Stimulated activated naive CD8-positive, alpha-beta T cell treated with anti-CD3 and anti-CD28 coated beads, Interleukin-15, amount 100 ng/mL, for 72 hours (primary cell): ENCODE data around the gene JAKMIP3.
"Not testable (repeated sequence)": the region's sequence is repeated elsewhere in the genome, so short reads cannot be mapped to it uniquely, and the experiment has no call there.

Experiments used
- ATAC-seq: fragments of 150-1000 bp; cut with Tn5 transposase; 2 replicates; pipeline ENCODE4 v1.10.0; 2021; ENCODE audit warnings: mild to moderate bottlenecking, moderate library complexity
- DNase-seq, 2 donors: peaks; one replicate each; pipeline ENCODE4 v3.0.0; 2021 to 2022
- H3K27ac Mint-ChIP-seq, 2 donors: one replicate each; pipeline ENCODE4 v1.8.0; 2022; ENCODE audit warnings: mild to moderate bottlenecking in 2 of 2, mixed read lengths in 2 of 2, moderate library complexity in 2 of 2
- H3K27me3 Mint-ChIP-seq: one replicate; pipeline ENCODE4 v1.8.0; 2022; ENCODE audit warnings: mixed read lengths
- H3K4me1 Mint-ChIP-seq: one replicate; pipeline ENCODE4 v1.8.0; 2022; ENCODE audit warnings: mild to moderate bottlenecking, mixed read lengths
- H3K4me3 Mint-ChIP-seq, 2 donors: one replicate each; pipeline ENCODE4 v1.8.0; 2022; ENCODE audit warnings: mild to moderate bottlenecking in 2 of 2, mixed read lengths in 2 of 2, moderate library complexity in 1 of 2
- H3K9me3 Mint-ChIP-seq, 2 donors: one replicate each; pipeline ENCODE4 v1.8.0; 2022; ENCODE audit warnings: mixed read lengths in 2 of 2

JAKMIP3 gene

GRCh38 chr10:132069122-132069848, 3.5 kb downstream of the JAKMIP3 start:
- Mint-ChIP-seq H3K4me1 (peaks cover 13% of the 10 kb centered on the region), H3K27me3 (peaks cover 46% of the 10 kb centered on the region), H3K27ac (peak overlapping the region in 1 of 2 donors; percentile 23), H3K9me3 (no peaks in the 10 kb centered on the region), H3K4me3 (no peak overlapping the region)
- ATAC-seq (no peak), DNase-seq (no peak)

- DNase-seq = no peak
- no peak overlapping the region for H3K4me3 Mint-ChIP-seq
- H3K27ac Mint-ChIP-seq = no peak overlapping the region
- H3K4me1 Mint-ChIP-seq = peaks cover 13% of the 10 kb centered on the region
- ATAC-seq = no peak
- H3K9me3 Mint-ChIP-seq = no peaks in the 10 kb centered on the region
- H3K27me3 Mint-ChIP-seq = peaks cover 42% of the 10 kb centered on the region
Measured at GRCh38 chr10:132069849-132070182, 4.1 kb downstream of the JAKMIP3 start.

GRCh38 chr10:132070724-132071123, 5.0 kb downstream of the JAKMIP3 start:
- no peaks in the 10 kb centered on the region for H3K9me3 Mint-ChIP-seq
- ATAC-seq (no peak), DNase-seq (no peak)
- peaks cover 33% of the 10 kb centered on the region for H3K27me3 Mint-ChIP-seq
- H3K27ac Mint-ChIP-seq = no peak overlapping the region
- H3K4me1 Mint-ChIP-seq = peaks cover 7% of the 10 kb centered on the region
- H3K4me3 Mint-ChIP-seq = no peak overlapping the region

GRCh38 chr10:132071667-132072066, 5.9 kb downstream of the JAKMIP3 start:
- DNase-seq (no peak), ATAC-seq (no peak)
- no peak overlapping the region for H3K27ac Mint-ChIP-seq
- peaks cover 31% of the 10 kb centered on the region for H3K27me3 Mint-ChIP-seq
- no peaks in the 10 kb centered on the region for H3K4me1 Mint-ChIP-seq
- H3K9me3 Mint-ChIP-seq = no peaks in the 10 kb centered on the region
- no peak overlapping the region for H3K4me3 Mint-ChIP-seq

GRCh38 chr10:132075909-132076577, 10.3 kb downstream of the JAKMIP3 start:
- no peak for DNase-seq
- Mint-ChIP-seq H3K9me3 (no peaks in the 10 kb centered on the region), H3K4me1 (no peaks in the 10 kb centered on the region), H3K27me3 (peaks cover 23% of the 10 kb centered on the region), H3K27ac (no peak overlapping the region), H3K4me3 (no peak overlapping the region)
- no peak for ATAC-seq

GRCh38 chr10:132076578-132077081, 10.9 kb downstream of the JAKMIP3 start:
- Mint-ChIP-seq H3K27me3 (peaks cover 28% of the 10 kb centered on the region), H3K4me1 (no peaks in the 10 kb centered on the region), H3K4me3 (no peak overlapping the region), H3K9me3 (no peaks in the 10 kb centered on the region), H3K27ac (no peak overlapping the region)
- no peak for DNase-seq
- ATAC-seq = no peak

GRCh38 chr10:132077091-132077490, 11.3 kb downstream of the JAKMIP3 start:
- DNase-seq (no peak), ATAC-seq (no peak)
- no peaks in the 10 kb centered on the region for H3K4me1 Mint-ChIP-seq
- no peak overlapping the region for H3K27ac Mint-ChIP-seq
- no peak overlapping the region for H3K4me3 Mint-ChIP-seq
- H3K9me3 Mint-ChIP-seq = no peaks in the 10 kb centered on the region
- peaks cover 30% of the 10 kb centered on the region for H3K27me3 Mint-ChIP-seq

- ATAC-seq (no peak), DNase-seq (no peak)
- Mint-ChIP-seq H3K4me1 (no peaks in the 10 kb centered on the region), H3K4me3 (no peak overlapping the region), H3K9me3 (no peaks in the 10 kb centered on the region), H3K27ac (no peak overlapping the region), H3K27me3 (peaks cover 40% of the 10 kb centered on the region)
Measured at GRCh38 chr10:132078746-132079345, 13.1 kb downstream of the JAKMIP3 start.

- not testable (repeated sequence) for H3K27ac Mint-ChIP-seq, DNase-seq, ATAC-seq, H3K4me3 Mint-ChIP-seq, H3K4me1 Mint-ChIP-seq
- Mint-ChIP-seq H3K27me3 (peaks cover 52% of the 10 kb centered on the region), H3K9me3 (peaks cover 4 to 13% of the 10 kb centered on the region in 2 donors)
Measured at GRCh38 chr10:132084384-132084783, 18.6 kb downstream of the JAKMIP3 start.

- not testable (repeated sequence) for H3K4me3 Mint-ChIP-seq, ATAC-seq, H3K27ac Mint-ChIP-seq, DNase-seq, H3K9me3 Mint-ChIP-seq
- H3K4me1 Mint-ChIP-seq = peaks cover 17% of the 10 kb centered on the region
- H3K27me3 Mint-ChIP-seq = peaks cover 84% of the 10 kb centered on the region
Measured at GRCh38 chr10:132093236-132093635, 27.5 kb downstream of the JAKMIP3 start.

- H3K4me3 Mint-ChIP-seq = no peak overlapping the region
- H3K9me3 Mint-ChIP-seq = peaks cover 0 to 6% of the 10 kb centered on the region in 2 donors
- ATAC-seq = no peak
- DNase-seq = no peak
- peaks cover 17% of the 10 kb centered on the region for H3K4me1 Mint-ChIP-seq
- peak overlapping the region in 1 of 2 donors; percentile 74 for H3K27ac Mint-ChIP-seq
- peaks cover 93% of the 10 kb centered on the region for H3K27me3 Mint-ChIP-seq
Measured at GRCh38 chr10:132094581-132095234, 29.0 kb downstream of the JAKMIP3 start.

GRCh38 chr10:132095403-132096113, 29.8 kb downstream of the JAKMIP3 start:
- no peak overlapping the region for H3K4me3 Mint-ChIP-seq
- no peak for ATAC-seq
- H3K27ac Mint-ChIP-seq = peak overlapping the region; percentile 48 to 58
- peaks cover 93% of the 10 kb centered on the region for H3K27me3 Mint-ChIP-seq
- no peak for DNase-seq
- H3K4me1 Mint-ChIP-seq = peaks cover 17% of the 10 kb centered on the region
- peaks cover 0 to 6% of the 10 kb centered on the region in 2 donors for H3K9me3 Mint-ChIP-seq

GRCh38 chr10:132096223-132096622, 30.5 kb downstream of the JAKMIP3 start:
- H3K9me3 Mint-ChIP-seq = peaks cover 0 to under 1% of the 10 kb centered on the region in 2 donors
- DNase-seq = peak; percentile 12 to 40
- no peak overlapping the region for H3K27ac Mint-ChIP-seq
- H3K4me1 Mint-ChIP-seq = peaks cover 17% of the 10 kb centered on the region
- no peak overlapping the region for H3K4me3 Mint-ChIP-seq
- peaks cover 93% of the 10 kb centered on the region for H3K27me3 Mint-ChIP-seq
- peak; percentile 94 for ATAC-seq

GRCh38 chr10:132096863-132097478, 31.2 kb downstream of the JAKMIP3 start:
- no peak overlapping the region for H3K27ac Mint-ChIP-seq
- DNase-seq (no peak), ATAC-seq (no peak)
- H3K4me3 Mint-ChIP-seq = no peak overlapping the region
- peaks cover 93% of the 10 kb centered on the region for H3K27me3 Mint-ChIP-seq
- no peaks in the 10 kb centered on the region for H3K9me3 Mint-ChIP-seq
- peaks cover 17% of the 10 kb centered on the region for H3K4me1 Mint-ChIP-seq
